ENCODE results near the gene SERPINA3. TPM values are rescaled to one million over a fixed set of nuclear protein-coding genes. Genes with fewer than 3 reads are reported as not detected.

Gene SERPINA3
- total RNA-seq, 4 donors from 2014 or later = 111 to 209 (median 125) TPM

DNA sequence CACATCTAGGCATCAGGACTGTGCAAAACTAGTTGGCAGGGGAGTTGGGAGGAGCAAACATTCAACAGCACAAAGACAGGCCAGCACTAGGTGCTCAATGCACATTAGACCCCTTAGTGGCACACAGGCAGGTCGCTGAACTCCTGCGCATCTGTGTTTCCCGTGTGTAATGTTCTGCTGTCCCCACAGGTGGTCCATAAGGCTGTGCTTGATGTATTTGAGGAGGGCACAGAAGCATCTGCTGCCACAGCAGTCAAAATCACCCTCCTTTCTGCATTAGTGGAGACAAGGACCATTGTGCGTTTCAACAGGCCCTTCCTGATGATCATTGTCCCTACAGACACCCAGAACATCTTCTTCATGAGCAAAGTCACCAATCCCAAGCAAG is 11.2 kb downstream of the SERPINA3 start:
- TF ChIP-seq, protein P1, sequence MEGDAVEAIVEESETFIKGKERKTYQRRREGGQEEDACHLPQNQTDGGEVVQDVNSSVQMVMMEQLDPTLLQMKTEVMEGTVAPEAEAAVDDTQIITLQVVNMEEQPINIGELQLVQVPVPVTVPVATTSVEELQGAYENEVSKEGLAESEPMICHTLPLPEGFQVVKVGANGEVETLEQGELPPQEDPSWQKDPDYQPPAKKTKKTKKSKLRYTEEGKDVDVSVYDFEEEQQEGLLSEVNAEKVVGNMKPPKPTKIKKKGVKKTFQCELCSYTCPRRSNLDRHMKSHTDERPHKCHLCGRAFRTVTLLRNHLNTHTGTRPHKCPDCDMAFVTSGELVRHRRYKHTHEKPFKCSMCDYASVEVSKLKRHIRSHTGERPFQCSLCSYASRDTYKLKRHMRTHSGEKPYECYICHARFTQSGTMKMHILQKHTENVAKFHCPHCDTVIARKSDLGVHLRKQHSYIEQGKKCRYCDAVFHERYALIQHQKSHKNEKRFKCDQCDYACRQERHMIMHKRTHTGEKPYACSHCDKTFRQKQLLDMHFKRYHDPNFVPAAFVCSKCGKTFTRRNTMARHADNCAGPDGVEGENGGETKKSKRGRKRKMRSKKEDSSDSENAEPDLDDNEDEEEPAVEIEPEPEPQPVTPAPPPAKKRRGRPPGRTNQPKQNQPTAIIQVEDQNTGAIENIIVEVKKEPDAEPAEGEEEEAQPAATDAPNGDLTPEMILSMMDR (IDR thresholded peaks at IDR 0.05) = no peak
- no peak for ATAC-seq (ENCODE audit: low FRiP score)
- no peak for DNase-seq (ENCODE audit: low spot score)

- TF ChIP-seq, protein P1 (IDR thresholded peaks at IDR 0.05) = no peak
- ATAC-seq (ENCODE audit: low FRiP score) (peak; percentile 29), DNase-seq (ENCODE audit: low spot score) (no peak)
Observed at GRCh38 chr14:94623856-94624499, 11.8 kb downstream of the SERPINA3 start.

DNA sequence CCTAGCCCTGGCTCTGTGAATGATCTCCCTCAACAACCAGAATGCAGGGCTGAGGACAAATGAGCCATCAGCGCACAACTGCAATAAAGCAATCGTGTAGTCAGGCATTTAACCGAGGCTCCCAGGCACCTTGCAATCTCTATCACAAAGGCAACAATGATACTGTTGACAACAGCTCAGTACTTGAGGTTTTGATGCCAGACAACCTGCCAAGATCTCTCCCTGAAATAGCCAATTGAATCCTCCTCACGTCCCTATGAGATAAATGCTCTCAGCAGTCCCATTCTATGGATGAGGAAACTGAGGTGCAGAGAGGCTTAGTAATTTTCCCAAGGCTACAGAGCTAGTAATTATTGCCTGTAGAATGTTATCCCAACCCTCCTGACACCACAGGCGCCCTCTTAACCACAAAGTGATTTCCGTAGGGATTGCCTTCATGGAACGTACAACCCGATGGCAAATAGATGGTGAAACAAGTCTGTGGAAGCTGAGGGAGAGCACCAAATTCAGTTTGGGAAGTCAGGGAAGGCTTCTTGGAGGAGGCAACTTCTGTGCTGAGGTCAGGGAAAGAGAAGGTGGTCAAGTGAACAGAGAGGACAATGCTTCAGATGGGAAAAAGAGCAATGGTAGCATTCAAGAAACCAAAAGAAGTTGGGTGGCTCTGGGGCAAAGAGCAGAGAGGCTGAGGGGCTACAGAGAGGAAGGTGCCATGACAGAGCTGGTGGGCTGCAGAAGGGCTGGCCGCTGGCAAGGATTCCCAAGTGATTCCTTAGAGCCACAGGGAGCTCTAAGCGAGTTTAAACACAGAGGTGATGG is 12.6 kb downstream of the SERPINA3 start:
- no peak for DNase-seq (ENCODE audit: low spot score)
- TF ChIP-seq, protein P1 (IDR thresholded peaks at IDR 0.05) = no peak

DNA sequence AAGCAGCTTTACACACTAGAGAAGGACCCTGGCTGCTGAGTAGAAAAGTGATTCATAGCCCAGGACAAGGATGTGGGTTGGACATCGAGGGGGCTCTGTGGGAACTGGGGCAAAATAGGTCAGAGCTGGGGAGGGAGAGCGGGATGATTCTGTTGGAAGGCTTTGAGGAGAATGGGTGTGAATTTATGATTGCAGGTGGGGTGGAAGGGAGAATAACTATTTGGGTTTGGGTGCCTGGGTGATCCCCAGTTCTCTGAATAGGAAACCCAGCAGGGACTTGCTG is 13.1 kb downstream of the SERPINA3 start:
- TF ChIP-seq, protein P1 (IDR thresholded peaks at IDR 0.05) = no peak
- DNase-seq (ENCODE audit: low spot score) (no peak), ATAC-seq (ENCODE audit: low FRiP score) (no peak)

More for the DNA sequence above, 12.6 kb downstream of the SERPINA3 start:
- ATAC-seq (ENCODE audit: low FRiP score) = no peak

DNA sequence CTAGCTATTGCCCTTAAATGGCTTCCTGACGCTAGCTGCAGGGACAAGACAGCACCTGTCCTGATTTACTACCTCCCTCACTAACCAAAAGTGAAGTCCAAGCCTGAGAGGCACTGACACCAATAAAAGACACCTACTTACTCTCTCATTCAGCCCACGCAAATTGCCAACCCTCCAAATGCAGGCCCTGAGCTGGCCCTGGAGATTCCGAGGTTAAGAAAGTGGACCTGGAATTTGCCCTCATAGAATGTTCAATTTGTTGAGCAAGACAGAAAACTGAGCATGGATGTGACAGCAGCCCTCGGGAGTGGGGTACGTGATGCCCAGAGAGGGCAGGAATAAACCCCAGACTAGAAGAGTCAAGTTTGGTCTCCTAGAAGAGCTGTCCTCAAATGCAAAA is 16.4 kb downstream of the SERPINA3 start:
- TF ChIP-seq, protein P1 (IDR thresholded peaks at IDR 0.05) = no peak
- ATAC-seq (ENCODE audit: low FRiP score) (no peak), DNase-seq (ENCODE audit: low spot score) (no peak)

GRCh38 chr14:94630396-94630795 is 18.2 kb downstream of the SERPINA3 start:
- TF ChIP-seq, protein P1 (IDR thresholded peaks at IDR 0.05) = no peak
- ATAC-seq (ENCODE audit: low FRiP score) (no peak), DNase-seq (ENCODE audit: low spot score) (no peak)

- no peak for DNase-seq (ENCODE audit: low spot score)
- TF ChIP-seq, protein P1 (IDR thresholded peaks at IDR 0.05) = no peak
- ATAC-seq (ENCODE audit: low FRiP score) = no peak
Observed at GRCh38 chr14:94631050-94631449, 18.9 kb downstream of the SERPINA3 start.
